ENCODE results near the gene TARP.
A peak's percentile ranks its signal among the peaks of the same experiment; 100 is the strongest.

Gene TARP

DNA sequence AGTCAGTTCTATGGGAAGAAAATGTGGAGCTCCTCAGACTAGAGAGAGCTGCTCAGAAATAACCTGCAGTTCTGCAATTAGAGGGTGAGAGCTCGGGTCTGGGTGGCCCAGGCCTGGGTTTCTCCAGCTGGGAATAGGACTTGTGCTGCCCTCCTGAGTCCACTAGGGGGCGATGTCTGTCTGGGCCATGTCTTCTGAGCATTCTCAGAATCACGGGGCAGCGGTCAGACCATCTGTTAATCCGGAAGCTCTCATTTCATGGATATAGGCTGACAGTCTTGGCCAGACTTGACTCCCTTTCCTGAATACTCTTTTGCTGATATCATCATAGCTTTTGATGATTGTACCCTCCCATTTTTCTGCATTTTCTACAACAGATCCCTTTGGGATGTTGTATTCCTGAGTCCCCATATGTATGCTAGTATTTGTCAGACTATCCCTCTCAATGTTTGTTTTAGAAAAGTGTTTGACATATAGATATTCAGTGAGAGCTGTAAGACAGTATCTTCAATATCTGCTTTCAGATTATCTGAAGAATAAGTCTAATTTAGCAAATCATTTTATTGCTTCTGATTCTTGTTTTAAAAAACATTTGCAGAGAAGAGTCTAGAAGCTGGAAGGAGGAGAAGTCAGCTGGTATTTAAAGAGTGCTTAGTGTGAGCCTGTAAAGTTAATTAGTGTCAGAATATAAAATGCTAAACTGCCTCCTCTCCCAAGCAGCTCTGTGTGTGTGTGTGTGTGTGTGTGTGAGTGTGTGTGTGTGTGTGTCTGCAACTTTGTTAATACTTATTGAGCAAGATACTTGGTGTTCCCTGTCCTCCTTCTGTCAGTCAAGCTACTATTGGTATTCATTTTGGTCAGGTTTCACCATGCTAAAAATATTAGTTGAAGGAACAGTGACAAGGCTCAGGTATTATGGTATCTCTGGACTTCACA is 57.4 kb downstream of the TARP start:
- DNase-seq (ENCODE audit: low spot score): peak; percentile 82

DNA sequence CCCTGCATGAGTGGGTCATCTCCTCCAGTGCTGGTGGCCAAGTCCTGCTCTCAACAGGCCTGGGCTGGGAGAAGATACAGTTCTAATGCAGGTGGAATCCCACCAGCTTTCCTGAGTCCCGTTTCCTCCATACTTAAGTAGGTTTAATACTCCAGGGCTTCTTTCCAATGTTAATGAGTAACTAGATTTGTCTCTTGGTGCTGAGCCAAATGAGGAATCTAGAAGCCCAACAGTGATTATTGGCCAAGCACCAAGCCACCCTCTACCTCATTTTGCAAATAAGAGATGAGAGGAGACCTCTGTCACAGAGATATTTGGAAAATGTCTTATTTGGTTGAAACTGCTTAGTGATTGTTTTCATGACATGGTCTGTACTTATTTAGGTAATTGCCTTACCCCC is 58.3 kb downstream of the TARP start:
- DNase-seq (ENCODE audit: low spot score): no peak

DNA sequence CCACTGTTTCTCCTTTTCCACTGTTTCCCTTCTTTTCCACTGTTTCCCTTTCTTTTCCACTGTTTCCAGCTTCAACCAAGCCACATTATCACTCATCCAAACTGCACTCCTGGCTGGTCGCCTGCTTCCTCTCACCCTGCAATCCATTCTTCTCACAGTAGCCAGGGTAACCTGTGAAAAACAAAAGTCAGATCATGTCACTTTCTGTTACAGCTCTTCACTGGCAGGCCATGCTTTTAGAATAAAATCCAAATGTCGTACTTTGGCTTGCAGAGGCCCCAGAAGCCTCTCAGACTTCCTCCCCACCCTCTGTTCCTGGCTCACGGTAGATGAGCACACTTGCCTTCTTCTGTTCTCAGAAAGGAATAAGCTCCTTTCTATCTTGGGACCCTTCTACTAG is 61.5 kb downstream of the TARP start:
- no peak for DNase-seq (ENCODE audit: low spot score)

DNA sequence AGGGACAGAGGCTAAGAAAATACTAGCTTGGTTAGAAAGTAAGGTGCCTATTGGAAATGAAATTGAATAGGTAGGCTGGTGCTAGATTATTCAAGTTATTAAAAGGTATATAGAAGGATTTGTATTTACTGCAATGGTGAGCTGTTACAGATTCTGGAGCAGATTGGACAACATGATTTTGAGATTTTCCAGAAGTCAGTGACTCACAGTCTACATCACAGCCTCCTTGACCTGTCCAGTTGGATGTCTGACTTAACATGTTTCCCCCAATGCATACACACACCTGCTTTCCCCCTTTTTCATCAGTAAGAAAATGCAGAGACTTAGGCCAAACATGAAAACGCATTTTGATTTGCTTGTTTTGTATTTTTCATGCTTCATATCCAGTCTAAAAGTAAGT is 62.0 kb downstream of the TARP start:
- no peak for DNase-seq (ENCODE audit: low spot score)

Data from germinal center (tissue), 1 donor.